Measurements from ENCODE around the gene ANO3. TPM values are rescaled to one million over a fixed set of nuclear protein-coding genes. Genes with fewer than 3 reads are reported as not detected.

Gene ANO3
- total and polyA plus RNA-seq, 2 of the 8 experiments (the other 6 are each of a cell fraction or from before 2014, with no cell fraction given) = not detected

DNA sequence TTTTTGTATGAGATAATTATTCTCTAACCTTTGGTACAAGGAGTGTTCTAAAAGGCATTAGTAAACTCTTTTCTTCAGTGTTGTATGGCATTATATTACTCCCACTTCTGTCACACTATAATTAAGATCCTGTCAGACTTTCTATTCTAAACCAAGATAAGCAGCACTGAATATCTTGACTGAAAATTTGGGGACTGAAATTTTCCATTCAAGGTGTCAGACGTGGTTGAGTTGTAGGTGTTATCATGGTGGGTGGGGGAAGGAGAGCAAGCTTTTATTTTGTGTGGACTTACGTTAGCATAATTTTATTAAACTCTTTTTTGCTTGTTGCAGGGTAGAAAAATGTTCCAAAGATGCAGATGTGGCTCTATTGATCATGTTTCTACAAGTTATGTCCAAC lies 217.2 kb downstream of the ANO3 start:
- Histone ChIP-seq H4K8ac (ENCODE audit: extremely low read depth, insufficient read depth, low read length) (no peak overlapping the region), H2AFZ (ENCODE audit: low read length) (no peak overlapping the region), H3K79me1 (ENCODE audit: low read depth, low read length) (no peaks in the 10 kb centered on the region), H2BK15ac (ENCODE audit: low read length) (no peak overlapping the region), H3K79me2 (ENCODE audit: control insufficient read depth in 1 of 2, insufficient read depth in 2 of 2, low read length in 2 of 2) (no peaks in the 10 kb centered on the region), H3K4me2 (ENCODE audit: insufficient read depth in 1 of 2, low read depth in 2 of 2, low read length in 2 of 2) (no peak overlapping the region), H3K9ac (replicated peaks in 1 of 4; ENCODE audit: extremely low read depth in 1 of 4, low read depth in 3 of 4, low read length in 3 of 4) (no peak overlapping the region), H3K36me3 (ENCODE audit: control insufficient read depth in 2 of 4, insufficient read depth in 4 of 4, low read length in 3 of 4) (no peaks in the 10 kb centered on the region), H3K23ac (ENCODE audit: insufficient read length) (no peak overlapping the region), H2AK5ac (ENCODE audit: low read depth, low read length) (no peak overlapping the region), H3K27me3 (replicated peaks in 1 of 4; ENCODE audit: control insufficient read depth in 3 of 4, extremely low read depth in 1 of 4, insufficient read depth in 3 of 4, low read length in 3 of 4) (no peaks in the 10 kb centered on the region), H3K18ac (ENCODE audit: extremely low read depth, low read length) (no peak overlapping the region), H3K23me2 (ENCODE audit: low read depth, low read length) (no peaks in the 10 kb centered on the region), H3K9me3 (ENCODE audit: insufficient read depth in 2 of 2, low read depth in 1 of 2, low read length in 1 of 2) (no peaks in the 10 kb centered on the region), H2BK5ac (ENCODE audit: low read depth, low read length) (no peak overlapping the region), H2BK20ac (ENCODE audit: low read length) (no peak overlapping the region), H3K14ac (ENCODE audit: insufficient read length) (no peak overlapping the region), H3K4ac (replicated peaks; ENCODE audit: insufficient read length, low read depth, low read length) (no peak overlapping the region), H3K4me1 (replicated peaks in 1 of 4; ENCODE audit: control insufficient read depth in 3 of 4, insufficient read depth in 4 of 4, low read length in 3 of 4) (no peaks in the 10 kb centered on the region), H3K4me3 (ENCODE audit: extremely low read depth in 1 of 4, insufficient read depth in 2 of 4, low read depth in 3 of 4, low read length in 4 of 4) (no peak overlapping the region), H4K5ac (ENCODE audit: insufficient read length, low read depth, low read length) (no peak overlapping the region), H3K56ac (replicated peaks; ENCODE audit: insufficient read length, low read depth, low read length) (no peak overlapping the region), H4K20me1 (replicated peaks in 1 of 2; ENCODE audit: control insufficient read depth in 1 of 2, insufficient read depth in 2 of 2, low read length in 2 of 2) (no peaks in the 10 kb centered on the region), H3K27ac (ENCODE audit: low read depth, low read length) (no peak overlapping the region), H2BK12ac (ENCODE audit: low read depth, low read length) (no peak overlapping the region), H2BK120ac (replicated peaks; ENCODE audit: low read depth, low read length) (no peak overlapping the region), H4K91ac (replicated peaks; ENCODE audit: insufficient read length, low read length) (no peak overlapping the region)
- ChIA-PET CTCF (ENCODE audit: partially characterized antibody) (interaction anchor here (0.6 to 4.0 kb wide), 4 partner anchors 25 to 488 kb away, joined by 3 to 23 read pairs (median 4); no protein-coding TSS in a partner anchor), POLR2A (ENCODE audit: partially characterized antibody) (no interaction called here)
- WGBS, 2 experiments (ENCODE audit: extremely low coverage in 1 of 2, insufficient coverage in 1 of 2, insufficient read length in 1 of 2, insufficient replicate concordance in 2 of 2, low coverage in 1 of 2, low lambda C conversion rate in 2 of 2, missing lambda C conversion rate in 1 of 2) = 68% methylated on average over 2 of the region's 2 CpGs; no CpG with 5 or more reads in 1 of the 2 experiments
- FAIRE-seq (no peak), DNase-seq (ENCODE audit: low read depth in 1 of 2, low spot score in 2 of 2) (no peak)
- TF ChIP-seq CBX5 (IDR thresholded peaks at IDR 0.05; ENCODE audit: low read depth, low read length) (no peak), RFX5 (IDR thresholded peaks at IDR 0.05; ENCODE audit: borderline replicate concordance, low read depth, low read length) (no peak), SAP30 (IDR thresholded peaks at IDR 0.05; ENCODE audit: insufficient read depth, insufficient replicate concordance, low read length) (no peak), JUND (IDR thresholded peaks at IDR 0.05; ENCODE audit: low read length) (no peak), YY1 (IDR thresholded peaks at IDR 0.05; ENCODE audit: low read depth, low read length) (no peak), PHF8 (conservative IDR thresholded peaks at IDR 0.05; ENCODE audit: low read depth, low read length) (no peak), SP4 (IDR thresholded peaks at IDR 0.05; ENCODE audit: low read length) (no peak), TBP (IDR thresholded peaks at IDR 0.05; ENCODE audit: low read depth, low read length) (no peak), CHD2 (IDR thresholded peaks at IDR 0.05; ENCODE audit: low read length) (no peak), MAFK (IDR thresholded peaks at IDR 0.05; ENCODE audit: low read depth, low read length) (no peak), HDAC6 (IDR thresholded peaks at IDR 0.05; ENCODE audit: low read depth, low read length) (no peak), SIN3A (conservative IDR thresholded peaks at IDR 0.05 in 1 of 2, IDR thresholded peaks at IDR 0.05 in 1 of 2; ENCODE audit: low read depth in 1 of 2, low read length in 2 of 2) (no peak), CTBP2 (IDR thresholded peaks at IDR 0.05; ENCODE audit: borderline replicate concordance, insufficient read depth, insufficient read length, low read length) (no peak), KDM1A (IDR thresholded peaks at IDR 0.05; ENCODE audit: borderline replicate concordance, low read length) (no peak)
